ENCODE measurements around the gene INS. TPM values are rescaled to one million over a fixed set of nuclear protein-coding genes. Genes with fewer than 3 reads are reported as not detected.

The INS gene
- total and polyA plus RNA-seq, 5 donors from 2014 or later: not detected

GRCh38 chr11:2137202-2138067 lies 23.6 kb downstream of the INS start:
- DNase-seq (no peak), ATAC-seq (ENCODE audit: low read depth in 2 of 2) (no peak)
- H3K4me3 ChIP-seq (ENCODE audit: low read depth, low read length): no peak overlapping the region
- no peaks in the 10 kb centered on the region for H3K36me3 ChIP-seq (ENCODE audit: control insufficient read depth, insufficient read depth, low read length)
- H3K9me3 ChIP-seq (ENCODE audit: control insufficient read depth in 2 of 2, low read length in 2 of 2): no peaks in the 10 kb centered on the region
- H3K4me1 Mint-ChIP-seq: peaks cover 0 to 8% (median under 1%) of the 10 kb centered on the region in 4 donors
- H3K4me1 ChIP-seq (ENCODE audit: control insufficient read depth, insufficient read depth, low read length, poor library complexity, severe bottlenecking): peaks cover 15% of the 10 kb centered on the region
- peaks cover 45% of the 10 kb centered on the region for H3K27me3 Mint-ChIP-seq
- peaks cover 2% of the 10 kb centered on the region for H3K27me3 ChIP-seq (ENCODE audit: control insufficient read depth, insufficient read depth, low read length)
- peak overlapping the region in 3 of 4 donors; percentile 44 to 69 (median 68) for H3K4me3 Mint-ChIP-seq
- H3K27ac Mint-ChIP-seq: no peak overlapping the region
- no peaks in the 10 kb centered on the region for H3K36me3 Mint-ChIP-seq
- H3K27ac ChIP-seq (ENCODE audit: insufficient read depth, low read length, poor library complexity, severe bottlenecking): no peak overlapping the region
- peaks cover 0 to 3% (median 0%) of the 10 kb centered on the region in 7 donors for H3K9me3 Mint-ChIP-seq

GRCh38 chr11:2136952-2137201 lies 24.1 kb downstream of the INS start:
- Histone ChIP-seq H3K4me1 (ENCODE audit: control insufficient read depth, insufficient read depth, low read length, poor library complexity, severe bottlenecking) (peaks cover 15% of the 10 kb centered on the region), H3K4me3 (ENCODE audit: low read depth, low read length) (no peak overlapping the region), H3K36me3 (ENCODE audit: control insufficient read depth, insufficient read depth, low read length) (no peaks in the 10 kb centered on the region), H3K27me3 (ENCODE audit: control insufficient read depth, insufficient read depth, low read length) (peaks cover 2% of the 10 kb centered on the region), H3K27ac (ENCODE audit: insufficient read depth, low read length, poor library complexity, severe bottlenecking) (no peak overlapping the region), H3K9me3 (ENCODE audit: control insufficient read depth in 2 of 2, low read length in 2 of 2) (no peaks in the 10 kb centered on the region)
- ATAC-seq (ENCODE audit: low read depth in 2 of 2) (no peak), DNase-seq (no peak)
- Mint-ChIP-seq H3K4me1 (peaks cover 0 to 8% (median 0%) of the 10 kb centered on the region in 4 donors), H3K27me3 (peaks cover 43% of the 10 kb centered on the region), H3K36me3 (no peaks in the 10 kb centered on the region), H3K27ac (no peak overlapping the region), H3K9me3 (peaks cover 0 to 3% (median 0%) of the 10 kb centered on the region in 7 donors), H3K4me3 (no peak overlapping the region)

GRCh38 chr11:2136209-2136951 lies 24.6 kb downstream of the INS start:
- Histone ChIP-seq H3K9me3 (ENCODE audit: control insufficient read depth in 2 of 2, low read length in 2 of 2) (no peaks in the 10 kb centered on the region), H3K27me3 (ENCODE audit: control insufficient read depth, insufficient read depth, low read length) (peaks cover under 1% of the 10 kb centered on the region), H3K27ac (ENCODE audit: insufficient read depth, low read length, poor library complexity, severe bottlenecking) (no peak overlapping the region), H3K36me3 (ENCODE audit: control insufficient read depth, insufficient read depth, low read length) (no peaks in the 10 kb centered on the region), H3K4me3 (ENCODE audit: low read depth, low read length) (no peak overlapping the region), H3K4me1 (ENCODE audit: control insufficient read depth, insufficient read depth, low read length, poor library complexity, severe bottlenecking) (peaks cover 15% of the 10 kb centered on the region)
- Mint-ChIP-seq H3K36me3 (no peaks in the 10 kb centered on the region), H3K27ac (no peak overlapping the region), H3K4me1 (peaks cover 0 to 8% (median 0%) of the 10 kb centered on the region in 4 donors), H3K4me3 (no peak overlapping the region), H3K27me3 (peaks cover 38% of the 10 kb centered on the region), H3K9me3 (peaks cover 0 to 3% (median 0%) of the 10 kb centered on the region in 7 donors)
- no peak for ATAC-seq (ENCODE audit: low read depth in 2 of 2)
- no peak for DNase-seq

- H3K27ac ChIP-seq (ENCODE audit: insufficient read depth, low read length, poor library complexity, severe bottlenecking): no peak overlapping the region
- Mint-ChIP-seq H3K4me1 (peaks cover 0 to 8% (median 0%) of the 10 kb centered on the region in 4 donors), H3K4me3 (no peak overlapping the region), H3K27me3 (peaks cover 32% of the 10 kb centered on the region), H3K9me3 (peaks cover 0 to 4% (median 0%) of the 10 kb centered on the region in 7 donors), H3K27ac (no peak overlapping the region), H3K36me3 (no peaks in the 10 kb centered on the region)
- H3K27me3 ChIP-seq (ENCODE audit: control insufficient read depth, insufficient read depth, low read length): no peaks in the 10 kb centered on the region
- H3K4me3 ChIP-seq (ENCODE audit: low read depth, low read length): no peak overlapping the region
- peaks cover 15% of the 10 kb centered on the region for H3K4me1 ChIP-seq (ENCODE audit: control insufficient read depth, insufficient read depth, low read length, poor library complexity, severe bottlenecking)
- ATAC-seq (ENCODE audit: low read depth in 2 of 2): no peak
- no peaks in the 10 kb centered on the region for H3K36me3 ChIP-seq (ENCODE audit: control insufficient read depth, insufficient read depth, low read length)
- no peak for DNase-seq
- no peaks in the 10 kb centered on the region for H3K9me3 ChIP-seq (ENCODE audit: control insufficient read depth in 2 of 2, low read length in 2 of 2)
Observed at GRCh38 chr11:2135648-2136201, 25.3 kb downstream of the INS start.

- Mint-ChIP-seq H3K27ac (no peak overlapping the region), H3K4me1 (peaks cover 0 to 8% (median 0%) of the 10 kb centered on the region in 4 donors), H3K36me3 (no peaks in the 10 kb centered on the region), H3K4me3 (peak overlapping the region in 1 of 4 donors; percentile 38), H3K9me3 (peaks cover 0 to 4% (median 0%) of the 10 kb centered on the region in 7 donors), H3K27me3 (peaks cover 32% of the 10 kb centered on the region)
- ATAC-seq (ENCODE audit: low read depth in 2 of 2): no peak
- no peaks in the 10 kb centered on the region for H3K9me3 ChIP-seq (ENCODE audit: control insufficient read depth in 2 of 2, low read length in 2 of 2)
- no peak for DNase-seq
- H3K27me3 ChIP-seq (ENCODE audit: control insufficient read depth, insufficient read depth, low read length): no peaks in the 10 kb centered on the region
- H3K4me3 ChIP-seq (ENCODE audit: low read depth, low read length): no peak overlapping the region
- peaks cover 15% of the 10 kb centered on the region for H3K4me1 ChIP-seq (ENCODE audit: control insufficient read depth, insufficient read depth, low read length, poor library complexity, severe bottlenecking)
- no peaks in the 10 kb centered on the region for H3K36me3 ChIP-seq (ENCODE audit: control insufficient read depth, insufficient read depth, low read length)
- no peak overlapping the region for H3K27ac ChIP-seq (ENCODE audit: insufficient read depth, low read length, poor library complexity, severe bottlenecking)
Observed at GRCh38 chr11:2135018-2135569, 25.9 kb downstream of the INS start.

- no peak overlapping the region for H3K4me3 ChIP-seq (ENCODE audit: low read depth, low read length)
- Mint-ChIP-seq H3K9me3 (peaks cover 0 to 4% (median 0%) of the 10 kb centered on the region in 7 donors), H3K27ac (no peak overlapping the region), H3K36me3 (no peaks in the 10 kb centered on the region), H3K4me1 (peaks cover 0 to 6% (median 0%) of the 10 kb centered on the region in 4 donors), H3K4me3 (no peak overlapping the region), H3K27me3 (peaks cover 32% of the 10 kb centered on the region)
- H3K36me3 ChIP-seq (ENCODE audit: control insufficient read depth, insufficient read depth, low read length): no peaks in the 10 kb centered on the region
- H3K27me3 ChIP-seq (ENCODE audit: control insufficient read depth, insufficient read depth, low read length): no peaks in the 10 kb centered on the region
- DNase-seq (no peak), ATAC-seq (ENCODE audit: low read depth in 2 of 2) (no peak)
- no peak overlapping the region for H3K27ac ChIP-seq (ENCODE audit: insufficient read depth, low read length, poor library complexity, severe bottlenecking)
- peaks cover 15% of the 10 kb centered on the region for H3K4me1 ChIP-seq (ENCODE audit: control insufficient read depth, insufficient read depth, low read length, poor library complexity, severe bottlenecking)
- H3K9me3 ChIP-seq (ENCODE audit: control insufficient read depth in 2 of 2, low read length in 2 of 2): no peaks in the 10 kb centered on the region
Observed at GRCh38 chr11:2134022-2135010, 26.7 kb downstream of the INS start.

Data from CD4-positive, CD25-positive, alpha-beta regulatory T cell (primary cell).